HEK293 (cell line): ENCODE results near the gene TBC1D17.

Experiments
- CTCF ChIA-PET: fragments of 350-600 bp; formaldehyde crosslinking; extraction: SDS; loops from one replicate; lab custom pipeline; 2021; ENCODE audit warnings: antibody characterized with exemption; lab: Yijun Ruan, JAX
- POLR2A ChIA-PET: fragments of 300-600 bp; formaldehyde crosslinking; extraction: SDS; loops from one replicate; lab custom pipeline; 2020; ENCODE audit warnings: antibody characterized with exemption, inconsistent platforms; lab: Yijun Ruan, JAX
- H3K27ac ChIP-seq: fragments of 200-500 bp; sonication (Bioruptor generic); 2 replicates; pipeline ENCODE4 v1.5.1; 2014; ENCODE audit warnings: low read depth, low read length, control low read depth, inconsistent platforms; ENCODE audit errors: extremely low read depth
- H3K36me3 ChIP-seq, 2 experiments: fragments of 200-500 bp in 1 of 2; sonication (Bioruptor generic) in 1 of 2; 1 replicate in 1 of 2; 2 replicates in 1 of 2; pipeline ENCODE4 v1.5.1; 2014 to 2017; ENCODE audit warnings: inconsistent platforms in 2 of 2, low read length in 2 of 2; ENCODE audit not compliant: control insufficient read depth in 2 of 2, insufficient read depth in 1 of 2
- H3K4me1 ChIP-seq: fragments of 200-500 bp; sonication (Bioruptor generic); 2 replicates; pipeline ENCODE4 v1.5.1; 2014; ENCODE audit warnings: mild to moderate bottlenecking, low read length, inconsistent platforms; ENCODE audit not compliant: control insufficient read depth, insufficient read depth
- H3K4me3 ChIP-seq: 2 replicates; pipeline ENCODE4 v1.5.1; 2011; ENCODE audit warnings: low read depth, mild to moderate bottlenecking, control low read depth, low read length, moderate library complexity
- H3K9me3 ChIP-seq: fragments of 200-500 bp; sonication (Bioruptor generic); 2 replicates; pipeline ENCODE4 v1.5.1; 2014; ENCODE audit warnings: low read depth, low read length, inconsistent platforms; ENCODE audit not compliant: control insufficient read depth, insufficient read depth
- ATF2 ChIP-seq: fragments of 450-650 bp; formaldehyde crosslinking; IDR thresholded peaks from 2 replicates; pipeline ENCODE4 v1.5.1; 2016; ENCODE audit warnings: missing biosample characterization, missing genetic modification characterization, low read depth
- CTCF ChIP-seq: fragments of 450-650 bp; formaldehyde crosslinking; IDR thresholded peaks from 2 replicates; pipeline ENCODE4 v1.5.1; 2016; ENCODE audit warnings: missing biosample characterization, missing genetic modification characterization
- MZF1 ChIP-seq: fragments of 450-650 bp; formaldehyde crosslinking; IDR thresholded peaks from 2 replicates; pipeline ENCODE4 v1.5.1; 2017; ENCODE audit warnings: missing biosample characterization, missing genetic modification characterization, borderline replicate concordance
- SCRT1 ChIP-seq: fragments of 450-650 bp; formaldehyde crosslinking; IDR thresholded peaks from 2 replicates; pipeline ENCODE4 v1.5.1; 2016; ENCODE audit warnings: missing biosample characterization, missing genetic modification characterization, borderline replicate concordance
- SCRT2 ChIP-seq: fragments of 450-650 bp; formaldehyde crosslinking; IDR thresholded peaks from 2 replicates; pipeline ENCODE4 v1.5.1; 2016; ENCODE audit warnings: missing biosample characterization, missing genetic modification characterization
- SP3 ChIP-seq: fragments of 450-650 bp; formaldehyde crosslinking; IDR thresholded peaks from 2 replicates; pipeline ENCODE4 v1.5.1; 2016; ENCODE audit warnings: missing biosample characterization, missing genetic modification characterization
- ZBTB17 ChIP-seq: fragments of 450-650 bp; formaldehyde crosslinking; IDR thresholded peaks from 2 replicates; pipeline ENCODE4 v1.5.1; 2016; ENCODE audit warnings: missing biosample characterization, missing genetic modification characterization
- ZNF114 ChIP-seq: fragments of 450-650 bp; formaldehyde crosslinking; IDR thresholded peaks from 2 replicates; pipeline ENCODE4 v1.5.0; 2017; ENCODE audit warnings: missing biosample characterization, missing genetic modification characterization
- ZNF157 ChIP-seq: fragments of 450-650 bp; formaldehyde crosslinking; IDR thresholded peaks from 2 replicates; pipeline ENCODE4 v1.5.1; 2016; ENCODE audit warnings: missing biosample characterization, missing genetic modification characterization
- ZNF174 ChIP-seq: fragments of 450-650 bp; formaldehyde crosslinking; IDR thresholded peaks from 2 replicates; pipeline ENCODE4 v1.5.0; 2017; ENCODE audit warnings: missing biosample characterization, mild to moderate bottlenecking, missing genetic modification characterization
- ZNF266 ChIP-seq: fragments of 450-650 bp; formaldehyde crosslinking; IDR thresholded peaks from 2 replicates; pipeline ENCODE4 v1.5.1; 2016; ENCODE audit warnings: missing biosample characterization, missing genetic modification characterization, low read depth
- ZNF350 ChIP-seq: fragments of 450-650 bp; formaldehyde crosslinking; IDR thresholded peaks from 2 replicates; pipeline ENCODE4 v1.5.0; 2017; ENCODE audit warnings: missing biosample characterization, mild to moderate bottlenecking, missing genetic modification characterization
- ZNF37A ChIP-seq: fragments of 450-650 bp; IDR thresholded peaks from 2 replicates; pipeline ENCODE4 v1.5.1; 2018; ENCODE audit warnings: missing biosample characterization, missing genetic modification characterization
- ZNF530 ChIP-seq: fragments of 450-650 bp; formaldehyde crosslinking; IDR thresholded peaks from 2 replicates; pipeline ENCODE4 v1.5.1; 2016; ENCODE audit warnings: low read depth, missing biosample characterization, missing genetic modification characterization
- ZNF596 ChIP-seq: fragments of 450-650 bp; IDR thresholded peaks from 2 replicates; pipeline ENCODE4 v1.5.0; 2018; ENCODE audit warnings: missing biosample characterization, mild to moderate bottlenecking, missing genetic modification characterization, moderate library complexity
- ZNF626 ChIP-seq: fragments of 450-650 bp; sonication (Bioruptor Pico); formaldehyde crosslinking; IDR thresholded peaks from 2 replicates; pipeline ENCODE4 v1.5.1; 2018; ENCODE audit warnings: missing biosample characterization, missing genetic modification characterization, inconsistent platforms
- ZNF660 ChIP-seq: fragments of 450-650 bp; IDR thresholded peaks from 2 replicates; pipeline ENCODE4 v1.5.1; 2018; ENCODE audit warnings: missing biosample characterization, mild to moderate bottlenecking, missing genetic modification characterization
- ZNF777 ChIP-seq: fragments of 450-650 bp; formaldehyde crosslinking; IDR thresholded peaks from 2 replicates; pipeline ENCODE4 v1.5.1; 2017; ENCODE audit warnings: missing biosample characterization, missing genetic modification characterization, borderline replicate concordance
- TF ChIP-seq, protein P1 (sequence below): fragments of 450-650 bp; formaldehyde crosslinking; IDR thresholded peaks from 2 replicates; pipeline ENCODE4 v1.5.1; 2016; ENCODE audit warnings: missing biosample characterization, missing genetic modification characterization
- TF ChIP-seq, protein P2 (sequence below): fragments of 450-650 bp; formaldehyde crosslinking; IDR thresholded peaks from 2 replicates; pipeline ENCODE4 v1.5.1; 2016; ENCODE audit warnings: missing biosample characterization, missing genetic modification characterization
- TF ChIP-seq, protein P3 (sequence below): fragments of 450-650 bp; formaldehyde crosslinking; IDR thresholded peaks from 2 replicates; pipeline ENCODE4 v1.5.1; 2016; ENCODE audit warnings: missing biosample characterization, missing genetic modification characterization, borderline replicate concordance

TBC1D17 gene

DNA sequence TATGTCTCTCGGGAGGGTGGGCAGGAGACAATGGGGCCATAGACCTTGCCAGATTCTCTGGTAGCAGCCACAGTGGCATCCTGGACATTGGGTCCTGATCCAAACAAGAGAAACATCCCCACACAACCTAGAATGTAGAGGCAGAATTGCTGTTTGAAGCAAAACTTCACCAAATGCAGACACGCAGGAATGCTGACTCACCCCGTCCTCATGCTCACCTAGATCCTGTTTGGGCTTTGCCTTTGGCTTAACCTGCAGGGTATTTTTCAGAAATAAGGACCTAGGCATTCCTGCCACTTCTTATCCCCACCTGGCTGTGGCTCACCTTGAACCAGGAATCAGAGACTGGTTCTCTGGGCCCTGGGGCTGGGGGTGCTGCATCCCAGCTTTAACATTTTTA lies 7.3 kb downstream of the TBC1D17 start (continued):
- TF ChIP-seq, protein P1, sequence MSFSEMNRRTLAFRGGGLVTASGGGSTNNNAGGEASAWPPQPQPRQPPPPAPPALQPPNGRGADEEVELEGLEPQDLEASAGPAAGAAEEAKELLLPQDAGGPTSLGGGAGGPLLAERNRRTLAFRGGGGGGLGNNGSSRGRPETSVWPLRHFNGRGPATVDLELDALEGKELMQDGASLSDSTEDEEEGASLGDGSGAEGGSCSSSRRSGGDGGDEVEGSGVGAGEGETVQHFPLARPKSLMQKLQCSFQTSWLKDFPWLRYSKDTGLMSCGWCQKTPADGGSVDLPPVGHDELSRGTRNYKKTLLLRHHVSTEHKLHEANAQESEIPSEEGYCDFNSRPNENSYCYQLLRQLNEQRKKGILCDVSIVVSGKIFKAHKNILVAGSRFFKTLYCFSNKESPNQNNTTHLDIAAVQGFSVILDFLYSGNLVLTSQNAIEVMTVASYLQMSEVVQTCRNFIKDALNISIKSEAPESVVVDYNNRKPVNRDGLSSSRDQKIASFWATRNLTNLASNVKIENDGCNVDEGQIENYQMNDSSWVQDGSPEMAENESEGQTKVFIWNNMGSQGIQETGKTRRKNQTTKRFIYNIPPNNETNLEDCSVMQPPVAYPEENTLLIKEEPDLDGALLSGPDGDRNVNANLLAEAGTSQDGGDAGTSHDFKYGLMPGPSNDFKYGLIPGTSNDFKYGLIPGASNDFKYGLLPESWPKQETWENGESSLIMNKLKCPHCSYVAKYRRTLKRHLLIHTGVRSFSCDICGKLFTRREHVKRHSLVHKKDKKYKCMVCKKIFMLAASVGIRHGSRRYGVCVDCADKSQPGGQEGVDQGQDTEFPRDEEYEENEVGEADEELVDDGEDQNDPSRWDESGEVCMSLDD (tag by site-specific recombination), result no peak
- TF ChIP-seq ZNF596 (tag by site-specific recombination), result no peak
- TF ChIP-seq ZNF777 (tag by site-specific recombination), result no peak
- no peak for TF ChIP-seq ZBTB17
- TF ChIP-seq SCRT1 (tag by site-specific recombination), result no peak
- no peak for TF ChIP-seq ZNF626 (tag by site-specific recombination)
- no peak for TF ChIP-seq ZNF660 (tag by site-specific recombination)

GRCh38 chr19:49887037-49887664 lies 9.6 kb downstream of the TBC1D17 start:
- no peaks in the 10 kb centered on the region for H3K9me3 ChIP-seq
- ChIA-PET CTCF (interaction anchor here (1.1 kb wide), 1 partner anchor 18 kb away, joined by 3 read pairs; no protein-coding TSS in a partner anchor), POLR2A (interaction anchor here (0.9 kb wide), 1 partner anchor 18 kb away, joined by 3 read pairs; no protein-coding TSS in a partner anchor)
- H3K4me3 ChIP-seq, result no peak overlapping the region
- TF ChIP-seq ZNF530 (tag by site-specific recombination) (no peak), CTCF (tag by site-specific recombination) (no peak), SP3 (tag by site-specific recombination) (no peak), ZNF174 (tag by site-specific recombination) (no peak), SCRT2 (no peak), ZNF37A (no peak), ZNF114 (tag by site-specific recombination) (no peak), ZNF350 (no peak), MZF1 (no peak), ATF2 (no peak), ZNF266 (no peak), ZNF157 (tag by site-specific recombination) (no peak)
- TF ChIP-seq, protein P2, sequence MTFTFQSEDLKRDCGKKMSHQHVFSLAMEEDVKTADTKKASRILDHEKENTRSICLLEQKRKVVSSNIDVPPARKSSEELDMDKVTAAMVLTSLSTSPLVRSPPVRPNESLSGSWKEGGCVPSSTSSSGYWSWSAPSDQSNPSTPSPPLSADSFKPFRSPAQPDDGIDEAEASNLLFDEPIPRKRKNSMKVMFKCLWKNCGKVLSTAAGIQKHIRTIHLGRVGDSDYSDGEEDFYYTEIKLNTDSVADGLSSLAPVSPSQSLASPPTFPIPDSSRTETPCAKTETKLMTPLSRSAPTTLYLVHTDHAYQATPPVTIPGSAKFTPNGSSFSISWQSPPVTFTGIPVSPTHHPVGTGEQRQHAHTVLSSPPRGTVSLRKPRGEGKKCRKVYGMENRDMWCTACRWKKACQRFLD (tag by site-specific recombination), result no peak
- TF ChIP-seq, protein P3, sequence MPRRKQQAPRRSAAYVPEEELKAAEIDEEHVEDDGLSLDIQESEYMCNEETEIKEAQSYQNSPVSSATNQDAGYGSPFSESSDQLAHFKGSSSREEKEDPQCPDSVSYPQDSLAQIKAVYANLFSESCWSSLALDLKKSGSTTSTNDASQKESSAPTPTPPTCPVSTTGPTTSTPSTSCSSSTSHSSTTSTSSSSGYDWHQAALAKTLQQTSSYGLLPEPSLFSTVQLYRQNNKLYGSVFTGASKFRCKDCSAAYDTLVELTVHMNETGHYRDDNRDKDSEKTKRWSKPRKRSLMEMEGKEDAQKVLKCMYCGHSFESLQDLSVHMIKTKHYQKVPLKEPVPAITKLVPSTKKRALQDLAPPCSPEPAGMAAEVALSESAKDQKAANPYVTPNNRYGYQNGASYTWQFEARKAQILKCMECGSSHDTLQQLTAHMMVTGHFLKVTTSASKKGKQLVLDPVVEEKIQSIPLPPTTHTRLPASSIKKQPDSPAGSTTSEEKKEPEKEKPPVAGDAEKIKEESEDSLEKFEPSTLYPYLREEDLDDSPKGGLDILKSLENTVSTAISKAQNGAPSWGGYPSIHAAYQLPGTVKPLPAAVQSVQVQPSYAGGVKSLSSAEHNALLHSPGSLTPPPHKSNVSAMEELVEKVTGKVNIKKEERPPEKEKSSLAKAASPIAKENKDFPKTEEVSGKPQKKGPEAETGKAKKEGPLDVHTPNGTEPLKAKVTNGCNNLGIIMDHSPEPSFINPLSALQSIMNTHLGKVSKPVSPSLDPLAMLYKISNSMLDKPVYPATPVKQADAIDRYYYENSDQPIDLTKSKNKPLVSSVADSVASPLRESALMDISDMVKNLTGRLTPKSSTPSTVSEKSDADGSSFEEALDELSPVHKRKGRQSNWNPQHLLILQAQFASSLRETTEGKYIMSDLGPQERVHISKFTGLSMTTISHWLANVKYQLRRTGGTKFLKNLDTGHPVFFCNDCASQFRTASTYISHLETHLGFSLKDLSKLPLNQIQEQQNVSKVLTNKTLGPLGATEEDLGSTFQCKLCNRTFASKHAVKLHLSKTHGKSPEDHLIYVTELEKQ (tag by site-specific recombination), result no peak
- H3K27ac ChIP-seq, result no peak overlapping the region
- H3K4me1 ChIP-seq, result no peaks in the 10 kb centered on the region
- peaks cover 10 to 29% of the 10 kb centered on the region in 2 experiments; a peak in 2 of 3 replicates for H3K36me3 ChIP-seq
